Endodermal cell (in vitro differentiated cells): Measurements from ENCODE around the gene SLC15A5. TPM values are rescaled to one million over a fixed set of nuclear protein-coding genes. Genes with fewer than 3 reads are reported as not detected.

ENCODE experiments used
- DNase-seq: peaks from one replicate; pipeline ENCODE4 v3.0.0-alpha.2; 2017
- H3K27ac ChIP-seq: 2 replicates; pipeline ENCODE4 v1.5.1; 2013; ENCODE audit warnings: mild to moderate bottlenecking, low read depth, low read length, moderate library complexity
- H3K27me3 ChIP-seq: 2 replicates; pipeline ENCODE4 v1.6.1; 2013; ENCODE audit warnings: mild to moderate bottlenecking, low read length, moderate library complexity; ENCODE audit not compliant: insufficient read depth, control insufficient read depth, poor library complexity, severe bottlenecking
- H3K36me3 ChIP-seq: 2 replicates; pipeline ENCODE4 v1.7.0; 2013; ENCODE audit warnings: mild to moderate bottlenecking, low read length, moderate library complexity; ENCODE audit not compliant: control insufficient read depth, insufficient read depth
- H3K4me1 ChIP-seq: one replicate; pipeline ENCODE4 v1.7.0; 2013; ENCODE audit warnings: low read length; ENCODE audit not compliant: control insufficient read depth, insufficient read depth
- H3K4me3 ChIP-seq: 2 replicates; pipeline ENCODE4 v1.5.1; 2013; ENCODE audit warnings: mild to moderate bottlenecking, low read length, moderate library complexity
- H3K9ac ChIP-seq: 2 replicates; pipeline ENCODE4 v1.6.1; 2013; ENCODE audit warnings: mild to moderate bottlenecking, low read length, moderate library complexity; ENCODE audit not compliant: poor library complexity, severe bottlenecking; ENCODE audit errors: extremely low read depth
- H3K9me3 ChIP-seq: 2 replicates; pipeline ENCODE4 v1.6.1; 2013; ENCODE audit warnings: mild to moderate bottlenecking, low read length, moderate library complexity; ENCODE audit not compliant: control insufficient read depth
- H3K27ac Mint-ChIP-seq: 2 replicates; pipeline ENCODE4 v1.8.0; 2020; ENCODE audit warnings: mixed read lengths
- H3K27me3 Mint-ChIP-seq: 2 replicates; pipeline ENCODE4 v1.8.0; 2021; ENCODE audit warnings: mild to moderate bottlenecking, mixed read lengths; ENCODE audit not compliant: insufficient read depth
- H3K36me3 Mint-ChIP-seq: 2 replicates; pipeline ENCODE4 v1.8.0; 2020; ENCODE audit warnings: low read depth, mixed read lengths
- H3K4me1 Mint-ChIP-seq: 2 replicates; pipeline ENCODE4 v1.8.0; 2020; ENCODE audit warnings: mixed read lengths
- H3K4me3 Mint-ChIP-seq: 2 replicates; pipeline ENCODE4 v1.8.0; 2020; ENCODE audit warnings: mild to moderate bottlenecking, moderate library complexity, mixed read lengths
- H3K9me3 Mint-ChIP-seq: 2 replicates; pipeline ENCODE4 v1.8.0; 2020; ENCODE audit warnings: mild to moderate bottlenecking, mixed read lengths
- WGBS, 2 experiments: methylation state at CpG; one replicate each; pipeline versions ENCODE4 v1.1.5 to v1.1.7; 2013; ENCODE audit warnings: missing lambda C conversion rate in 2 of 2, mixed read lengths in 1 of 2; ENCODE audit not compliant: insufficient coverage in 1 of 2, insufficient read length in 1 of 2; 5-methylcytosine and 5-hydroxymethylcytosine counted together
- total RNA-seq, 2 donors: library from RNA; stranded (reverse); fragmentation: NEBNext Ultra II Directional in 1 of 2; extraction: Animal tissue kit (Norgen Biotek cat#: 25700) in 1 of 2; gene quantifications; 2 replicates in 1 of 2; 3 replicates in 1 of 2; pipeline ENCODE4 v1.2.1, GENCODE V29; 2021
- TF ChIP-seq, protein P1 (sequence below): fragments of 200-600 bp; sonication (generic); conservative IDR thresholded peaks from 2 replicates; pipeline ENCODE4 v1.5.0; 2021; ENCODE audit warnings: antibody characterized with exemption, mild to moderate bottlenecking

SLC15A5 gene
- total RNA-seq, 2 donors from 2014 or later = not detected

- H3K36me3 Mint-ChIP-seq = no peaks in the 10 kb centered on the region
- no peak overlapping the region for H3K4me3 Mint-ChIP-seq
- Histone ChIP-seq H3K27me3 (no peaks in the 10 kb centered on the region), H3K4me3 (no peak overlapping the region), H3K4me1 (no peaks in the 10 kb centered on the region), H3K9me3 (no peaks in the 10 kb centered on the region), H3K27ac (no peak overlapping the region), H3K36me3 (no peaks in the 10 kb centered on the region), H3K9ac (no peak overlapping the region)
- H3K27ac Mint-ChIP-seq = no peak overlapping the region
- H3K4me1 Mint-ChIP-seq = peaks cover 13% of the 10 kb centered on the region
- DNase-seq = no peak
- H3K9me3 Mint-ChIP-seq = peaks cover under 1% of the 10 kb centered on the region
- H3K27me3 Mint-ChIP-seq = no peaks in the 10 kb centered on the region
- TF ChIP-seq, protein P1, sequence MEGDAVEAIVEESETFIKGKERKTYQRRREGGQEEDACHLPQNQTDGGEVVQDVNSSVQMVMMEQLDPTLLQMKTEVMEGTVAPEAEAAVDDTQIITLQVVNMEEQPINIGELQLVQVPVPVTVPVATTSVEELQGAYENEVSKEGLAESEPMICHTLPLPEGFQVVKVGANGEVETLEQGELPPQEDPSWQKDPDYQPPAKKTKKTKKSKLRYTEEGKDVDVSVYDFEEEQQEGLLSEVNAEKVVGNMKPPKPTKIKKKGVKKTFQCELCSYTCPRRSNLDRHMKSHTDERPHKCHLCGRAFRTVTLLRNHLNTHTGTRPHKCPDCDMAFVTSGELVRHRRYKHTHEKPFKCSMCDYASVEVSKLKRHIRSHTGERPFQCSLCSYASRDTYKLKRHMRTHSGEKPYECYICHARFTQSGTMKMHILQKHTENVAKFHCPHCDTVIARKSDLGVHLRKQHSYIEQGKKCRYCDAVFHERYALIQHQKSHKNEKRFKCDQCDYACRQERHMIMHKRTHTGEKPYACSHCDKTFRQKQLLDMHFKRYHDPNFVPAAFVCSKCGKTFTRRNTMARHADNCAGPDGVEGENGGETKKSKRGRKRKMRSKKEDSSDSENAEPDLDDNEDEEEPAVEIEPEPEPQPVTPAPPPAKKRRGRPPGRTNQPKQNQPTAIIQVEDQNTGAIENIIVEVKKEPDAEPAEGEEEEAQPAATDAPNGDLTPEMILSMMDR = no peak
- 89 to 93% methylated on average over 1 to 2 of the region's 2 CpGs for WGBS, 2 experiments
These were observed 7.5 kb downstream of the SLC15A5 start for GRCh38 chr12:16269946-16270345.

- TF ChIP-seq, protein P1 = no peak
- Histone ChIP-seq H3K9ac (no peak overlapping the region), H3K27me3 (no peaks in the 10 kb centered on the region), H3K4me3 (no peak overlapping the region), H3K9me3 (peaks cover 7% of the 10 kb centered on the region), H3K36me3 (no peaks in the 10 kb centered on the region), H3K27ac (no peak overlapping the region), H3K4me1 (no peaks in the 10 kb centered on the region)
- Mint-ChIP-seq H3K27ac (no peak overlapping the region), H3K9me3 (peaks cover 24% of the 10 kb centered on the region), H3K36me3 (peaks cover 6% of the 10 kb centered on the region), H3K4me1 (peaks cover 2% of the 10 kb centered on the region), H3K4me3 (no peak overlapping the region), H3K27me3 (no peaks in the 10 kb centered on the region)
- no peak for DNase-seq
- 83% methylated on average over 1 of the region's 1 CpG; no CpG with 5 or more reads in 1 of the 2 experiments for WGBS, 2 experiments
These were observed 11.4 kb downstream of the SLC15A5 start for GRCh38 chr12:16266085-16266484.

DNA sequence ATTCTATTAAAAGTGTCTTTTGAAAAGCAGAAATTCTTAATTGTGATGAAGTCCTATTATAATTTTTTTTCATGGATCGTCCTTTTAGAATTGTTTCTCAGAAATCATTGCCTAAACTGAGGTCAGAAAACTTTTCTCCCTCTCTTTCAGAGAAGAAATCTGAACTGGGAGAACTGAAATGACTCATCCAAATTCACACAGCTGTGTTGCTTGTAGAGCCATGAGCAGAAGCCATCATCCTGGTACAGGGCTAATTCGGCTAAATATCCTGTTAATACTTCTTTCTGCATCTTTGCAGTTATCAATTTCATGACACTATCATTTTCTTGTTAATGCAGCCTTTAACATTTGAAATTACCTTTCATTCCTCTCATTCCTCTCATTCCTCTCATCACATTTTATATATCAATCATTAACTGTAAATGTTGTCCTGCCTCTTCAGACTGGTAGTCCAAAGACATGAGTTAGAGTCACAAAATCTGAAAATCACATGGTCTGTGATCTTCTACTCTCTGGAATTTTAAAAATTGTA lies 15.5 kb downstream of the SLC15A5 start:
- Mint-ChIP-seq H3K4me3 (no peak overlapping the region), H3K36me3 (peaks cover 6% of the 10 kb centered on the region)

More for the DNA sequence above, 15.5 kb downstream of the SLC15A5 start:
- no peak for DNase-seq
- Histone ChIP-seq H3K9me3 (peaks cover 7% of the 10 kb centered on the region), H3K4me3 (no peak overlapping the region), H3K27ac (no peak overlapping the region), H3K36me3 (no peaks in the 10 kb centered on the region), H3K9ac (no peak overlapping the region), H3K27me3 (no peaks in the 10 kb centered on the region), H3K4me1 (no peaks in the 10 kb centered on the region)
- TF ChIP-seq, protein P1 = no peak
- Mint-ChIP-seq H3K4me1 (no peaks in the 10 kb centered on the region), H3K27ac (no peak overlapping the region), H3K9me3 (peaks cover 24% of the 10 kb centered on the region), H3K27me3 (no peaks in the 10 kb centered on the region)
- WGBS, 2 experiments = 85 to 86% methylated on average over 2 of the region's 2 CpGs
